Psoas muscle (tissue), 8 donors: ENCODE data around the gene EIF5AL1. TPM values are rescaled to one million over a fixed set of nuclear protein-coding genes. Genes with fewer than 3 reads are reported as not detected.

Source experiments
- ATAC-seq, 4 donors: fragments of 200-7000 bp; cut with Tn5 transposase; one replicate each; pipeline ENCODE4 v1.9.1; 2020; ENCODE audit warnings: moderate library complexity in 3 of 4, mild to moderate bottlenecking in 2 of 4
- DNase-seq, 2 donors: peaks; one replicate each; pipeline ENCODE4 v3.0.0-alpha.2; 2020
- H3K27ac ChIP-seq: fragments of 200-600 bp; one replicate; pipeline ENCODE4 v1.8.0; 2022
- H3K27me3 ChIP-seq, 3 donors: fragments of 200-600 bp in 1 of 3; one replicate each; pipeline versions ENCODE4 v1.6.1 to v1.8.0; 2013 to 2022; ENCODE audit warnings: low read length in 2 of 3, mild to moderate bottlenecking in 2 of 3, moderate library complexity in 1 of 3; ENCODE audit not compliant: insufficient read depth in 3 of 3
- H3K36me3 ChIP-seq, 2 donors: fragments of 200-600 bp in 1 of 2; one replicate each; pipeline versions ENCODE4 v1.6.1 to v1.8.0; 2013 to 2022; ENCODE audit warnings: low read depth in 1 of 2, mild to moderate bottlenecking in 1 of 2, moderate library complexity in 1 of 2; ENCODE audit not compliant: insufficient read depth in 1 of 2
- H3K4me1 ChIP-seq: fragments of 200-600 bp; one replicate; pipeline ENCODE4 v1.8.0; 2022
- H3K4me3 ChIP-seq: fragments of 200-600 bp; one replicate; pipeline ENCODE4 v1.8.0; 2022; ENCODE audit warnings: mild to moderate bottlenecking
- H3K9me3 ChIP-seq: fragments of 200-600 bp; one replicate; pipeline ENCODE4 v1.8.0; 2022
- CTCF ChIP-seq: fragments of 200-600 bp; IDR thresholded peaks from one replicate; pipeline ENCODE4 v1.8.0; 2022; ENCODE audit warnings: antibody characterized with exemption
- WGBS, 3 donors: extraction: QIAGEN DNeasy Blood & Tissue Kit; methylation state at CpG; one replicate each; pipeline versions ENCODE4 v1.1.6 to v1.1.7; 2013; 5-methylcytosine and 5-hydroxymethylcytosine counted together
- intact Hi-C, 2 donors: fragments of 100-400 bp; cut with DNase I; formaldehyde crosslinking; loops; one replicate each; pipeline versions ENCODE4 v1.11.0 to v1.14.2; 2022
- polyA plus RNA-seq, 3 donors: library from polyadenylated mRNA; stranded (reverse); fragments of 200-250 nt; gene quantifications; one replicate each; pipeline ENCODE4 v1.2.3, GENCODE V29; 2013
- total RNA-seq, 4 donors: library from RNA; stranded (reverse); fragmentation: NEBNext Ultra II Directional in 2 of 4; extraction: Animal tissue kit (Norgen Biotek cat#: 25700) in 2 of 4; gene quantifications; one replicate each; pipeline versions ENCODE4 v1.2.1 to v1.2.4, GENCODE V29; 2021 to 2023
- donor health status: healthy with polysubstance abuse.
- donor health status: DM: no; HTN: no; CAD: no; lungs with moderate emphysema.
- donor health status: Bipolar disorder and iron deficiency.
- donor health status: healthy.
- donor health status: DM: yes; HTN: yes; CAD: no.
- donor health status: DM: no; HTN: no; CAD: no.
- donor health status: DM: no; HTN: no; CAD: no.
- donor health status: DM: yes; HTN: yes; CAD: no.

The EIF5AL1 gene
- total and polyA plus RNA-seq, 7 donors, result 0.18 to 1.9 (median 0.90) TPM

GRCh38 chr10:79468841-79469585 is 43.3 kb upstream of the EIF5AL1 start:
- ATAC-seq (no peak), DNase-seq (peak in 1 of 2 donors; percentile 78)
- intact Hi-C loops, result loop anchor here in 1 of 2 donors (5.0 kb wide), 1 partner anchor 552 kb away; no protein-coding TSS in a partner anchor
- no peaks in the 10 kb centered on the region for H3K27me3 ChIP-seq
- H3K4me1 ChIP-seq, result peaks cover 11% of the 10 kb centered on the region
- no peak overlapping the region for H3K27ac ChIP-seq
- no peak for TF ChIP-seq CTCF
- H3K9me3 ChIP-seq, result no peaks in the 10 kb centered on the region
- H3K36me3 ChIP-seq, result no peaks in the 10 kb centered on the region
- H3K4me3 ChIP-seq, result no peak overlapping the region
- WGBS, 3 donors, result 72 to 82% (median 80%) methylated on average over 6 of the region's 6 CpGs

GRCh38 chr10:79470096-79470495 is 42.2 kb upstream of the EIF5AL1 start:
- Histone ChIP-seq H3K9me3 (no peaks in the 10 kb centered on the region), H3K27me3 (no peaks in the 10 kb centered on the region), H3K4me1 (peaks cover 5% of the 10 kb centered on the region), H3K27ac (no peak overlapping the region), H3K36me3 (no peaks in the 10 kb centered on the region), H3K4me3 (no peak overlapping the region)
- intact Hi-C loops, result no loop called here
- WGBS, 3 donors, result 95 to 97% (median 96%) methylated on average over 8 of the region's 8 CpGs
- ATAC-seq, result no peak
- TF ChIP-seq CTCF, result no peak
- DNase-seq, result no peak

GRCh38 chr10:79471776-79472175 is 40.6 kb upstream of the EIF5AL1 start:
- DNase-seq (no peak), ATAC-seq (no peak)
- H3K4me3 ChIP-seq, result no peak overlapping the region
- H3K4me1 ChIP-seq, result peaks cover 4% of the 10 kb centered on the region
- 95 to 96% (median 96%) methylated on average over 4 of the region's 4 CpGs for WGBS, 3 donors
- intact Hi-C loops, result no loop called here
- H3K36me3 ChIP-seq, result no peaks in the 10 kb centered on the region
- no peaks in the 10 kb centered on the region for H3K27me3 ChIP-seq
- no peak for TF ChIP-seq CTCF
- no peak overlapping the region for H3K27ac ChIP-seq
- no peaks in the 10 kb centered on the region for H3K9me3 ChIP-seq

- H3K36me3 ChIP-seq, result no peaks in the 10 kb centered on the region
- H3K4me3 ChIP-seq, result no peak overlapping the region
- intact Hi-C loops, result no loop called here
These were observed 39.9 kb upstream of the EIF5AL1 start for GRCh38 chr10:79472449-79472848.

More at GRCh38 chr10:79472449-79472848, 39.9 kb upstream of the EIF5AL1 start:
- no peaks in the 10 kb centered on the region for H3K9me3 ChIP-seq
- H3K4me1 ChIP-seq, result no peaks in the 10 kb centered on the region
- WGBS, 3 donors, result 77 to 87% (median 83%) methylated on average over 7 of the region's 7 CpGs
- ATAC-seq (no peak), DNase-seq (no peak)
- H3K27ac ChIP-seq, result no peak overlapping the region
- no peaks in the 10 kb centered on the region for H3K27me3 ChIP-seq
- no peak for TF ChIP-seq CTCF
